AG10803 (cell line): Measurements from ENCODE around the gene ZNF665.
"Not testable (repeated sequence)": the region's sequence is repeated elsewhere in the genome, so short reads cannot be mapped to it uniquely, and the experiment has no call there.

Experiments used
- DNase-seq: peaks from one replicate; pipeline ENCODE4 v3.0.0; 2010; ENCODE audit warnings: low read depth
- H3K4me3 ChIP-seq: 2 replicates; pipeline ENCODE4 v1.5.1; 2011; ENCODE audit warnings: mild to moderate bottlenecking, low read length, control low read depth
- TF ChIP-seq, protein P1 (sequence below): conservative IDR thresholded peaks from 2 replicates; pipeline ENCODE4 v1.5.1; 2011; ENCODE audit warnings: mild to moderate bottlenecking, low read length, control low read depth, inconsistent platforms

ZNF665 gene

GRCh38 chr19:53192771-53193534 is at the start of gene ZNF665:
ZNF665 (minus strand) TSS chr19:53193358; CDS start chr19:53182898, 10,460 bp downstream.
- H3K4me3 ChIP-seq, result peak within 1 kb of the TSS; percentile 81
- TF ChIP-seq, protein P1, sequence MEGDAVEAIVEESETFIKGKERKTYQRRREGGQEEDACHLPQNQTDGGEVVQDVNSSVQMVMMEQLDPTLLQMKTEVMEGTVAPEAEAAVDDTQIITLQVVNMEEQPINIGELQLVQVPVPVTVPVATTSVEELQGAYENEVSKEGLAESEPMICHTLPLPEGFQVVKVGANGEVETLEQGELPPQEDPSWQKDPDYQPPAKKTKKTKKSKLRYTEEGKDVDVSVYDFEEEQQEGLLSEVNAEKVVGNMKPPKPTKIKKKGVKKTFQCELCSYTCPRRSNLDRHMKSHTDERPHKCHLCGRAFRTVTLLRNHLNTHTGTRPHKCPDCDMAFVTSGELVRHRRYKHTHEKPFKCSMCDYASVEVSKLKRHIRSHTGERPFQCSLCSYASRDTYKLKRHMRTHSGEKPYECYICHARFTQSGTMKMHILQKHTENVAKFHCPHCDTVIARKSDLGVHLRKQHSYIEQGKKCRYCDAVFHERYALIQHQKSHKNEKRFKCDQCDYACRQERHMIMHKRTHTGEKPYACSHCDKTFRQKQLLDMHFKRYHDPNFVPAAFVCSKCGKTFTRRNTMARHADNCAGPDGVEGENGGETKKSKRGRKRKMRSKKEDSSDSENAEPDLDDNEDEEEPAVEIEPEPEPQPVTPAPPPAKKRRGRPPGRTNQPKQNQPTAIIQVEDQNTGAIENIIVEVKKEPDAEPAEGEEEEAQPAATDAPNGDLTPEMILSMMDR, result no peak
- DNase-seq, result peak; percentile 83

GRCh38 chr19:53237114-53237777 is 44.1 kb upstream of the ZNF665 start:
- DNase-seq, result no peak
- H3K4me3 ChIP-seq, result no peak overlapping the region
- TF ChIP-seq, protein P1, result no peak

DNA sequence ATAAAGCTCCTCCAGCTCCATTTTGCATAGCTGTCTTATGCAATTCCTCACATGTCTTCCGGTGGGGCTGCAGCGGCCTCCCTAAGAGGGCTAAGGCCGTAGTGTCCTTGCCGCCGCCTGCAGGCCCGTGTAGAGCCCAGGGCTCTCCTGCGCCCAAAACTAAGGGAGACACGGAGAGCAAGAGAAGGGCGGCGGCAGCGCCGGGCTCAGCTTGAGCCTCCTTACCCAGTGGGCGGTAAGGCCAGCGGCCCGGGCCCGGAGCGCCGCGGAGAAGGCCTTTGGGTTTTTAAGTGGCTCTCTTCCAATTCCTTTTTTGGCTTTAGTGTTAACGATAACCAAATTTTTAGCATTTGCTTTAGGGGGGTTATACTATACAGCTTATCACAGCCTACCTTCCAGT is 31.4 kb upstream of the ZNF665 start:
- no peak for DNase-seq
- H3K4me3 ChIP-seq, result no peak overlapping the region
- TF ChIP-seq, protein P1, result no peak

DNA sequence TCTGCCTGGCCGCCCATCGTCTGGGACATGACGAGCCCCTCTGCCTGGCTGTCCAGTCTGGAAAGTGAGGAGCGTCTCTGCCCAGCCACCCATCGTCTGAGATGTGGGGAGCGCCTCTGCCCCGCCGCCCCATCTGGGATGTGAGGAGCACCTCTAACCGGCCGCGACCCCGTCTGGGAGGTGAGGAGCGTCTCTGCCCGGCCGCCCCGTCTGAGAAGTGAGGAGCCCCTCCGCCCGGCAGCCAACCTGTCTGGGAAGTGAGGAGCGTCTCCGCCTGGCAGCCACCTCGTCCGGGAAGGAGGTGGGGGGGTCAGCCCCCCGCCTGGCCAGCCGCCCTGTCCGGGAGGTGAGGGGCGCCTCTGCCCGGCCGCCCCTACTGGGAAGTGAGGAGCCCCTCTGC is 29.6 kb upstream of the ZNF665 start:
- not testable (repeated sequence) for DNase-seq, H3K4me3 ChIP-seq

- TF ChIP-seq, protein P1, result no peak
- no peak for DNase-seq
- H3K4me3 ChIP-seq, result no peak overlapping the region
These were observed 19.7 kb upstream of the ZNF665 start for GRCh38 chr19:53212703-53213320.

- not testable (repeated sequence) for H3K4me3 ChIP-seq, DNase-seq
These were observed 18.4 kb upstream of the ZNF665 start for GRCh38 chr19:53211554-53211953.

- peak overlapping the region; percentile 94 for H3K4me3 ChIP-seq
- peak; percentile 88 for DNase-seq
These were observed 3.7 kb upstream of the ZNF665 start for GRCh38 chr19:53196777-53197396.

More at GRCh38 chr19:53196777-53197396, 3.7 kb upstream of the ZNF665 start:
- TF ChIP-seq, protein P1, result no peak
